ENCODE measurements around the gene HS6ST2. TPM values are rescaled to one million over a fixed set of nuclear protein-coding genes. Genes with fewer than 3 reads are reported as not detected.

Gene HS6ST2
- total RNA-seq, 1 experiment from 2014 or later, result 24.6 TPM

GRCh38 chrX:132954323-132954722, 4.1 kb downstream of the HS6ST2 start:
- Histone ChIP-seq H3K27ac (ENCODE audit: low read depth, low read length) (no peak overlapping the region), H3K9ac (ENCODE audit: low read length) (no peak overlapping the region), H2AFZ (ENCODE audit: low read depth, low read length, poor library complexity, severe bottlenecking) (no peak overlapping the region), H3K27me3 (ENCODE audit: insufficient read depth, low read length) (no peaks in the 10 kb centered on the region), H3K36me3 (ENCODE audit: control insufficient read depth in 1 of 2, insufficient read depth in 2 of 2, low read length in 2 of 2) (no peaks in the 10 kb centered on the region; a peak in 1 of 4 replicates), H3K4me2 (ENCODE audit: low read length) (no peak overlapping the region), H4K20me1 (ENCODE audit: insufficient read depth) (no peaks in the 10 kb centered on the region), H3K9me2 (ENCODE audit: insufficient read depth) (no peaks in the 10 kb centered on the region), H3K4me3 (replicated peaks in 1 of 2; ENCODE audit: low read depth in 1 of 2, low read length in 2 of 2) (no peak overlapping the region), H3K9me3 (ENCODE audit: control insufficient read depth in 1 of 2, insufficient read depth in 1 of 2, low read depth in 1 of 2, low read length in 2 of 2) (no peaks in the 10 kb centered on the region), H3K79me2 (ENCODE audit: insufficient read depth, low read length) (peaks cover 46% of the 10 kb centered on the region), H3K4me1 (ENCODE audit: control insufficient read depth in 1 of 2, insufficient read depth in 2 of 2, low read length in 2 of 2) (peaks cover 8 to 9% of the 10 kb centered on the region in 2 experiments; a peak in 3 of 4 replicates)
- BruUV-seq (replicated peaks), result no TSS peak
- ChIA-PET CTCF (no interaction called here), RAD21 (ENCODE audit: low non-redundant PET in 1 of 2, low total read pairs in 2 of 2, uncharacterized antibody in 2 of 2, unreplicated experiment in 2 of 2) (no interaction called here), POLR2A (no interaction called here)
- intact Hi-C loops (cut with micrococcal nuclease), result no loop called here
- TF ChIP-seq EGR1 (IDR thresholded peaks at IDR 0.05; ENCODE audit: low read depth) (no peak), CEBPB (IDR thresholded peaks at IDR 0.05; ENCODE audit: low read depth) (no peak), JUND (IDR thresholded peaks at IDR 0.05) (no peak), EZH2phosphoT487 (IDR thresholded peaks at IDR 0.05; ENCODE audit: borderline replicate concordance) (no peak), CBX3 (IDR thresholded peaks at IDR 0.05; ENCODE audit: low read depth) (no peak)
- DNase-seq (ENCODE audit: low read depth, low spot score) (no peak), ATAC-seq (no peak)

- Histone ChIP-seq H3K4me3 (replicated peaks in 1 of 2; ENCODE audit: low read depth in 1 of 2, low read length in 2 of 2) (no peak overlapping the region), H3K27ac (ENCODE audit: low read depth, low read length) (no peak overlapping the region), H3K9me2 (ENCODE audit: insufficient read depth) (no peaks in the 10 kb centered on the region), H3K9ac (ENCODE audit: low read length) (no peak overlapping the region), H3K4me1 (ENCODE audit: control insufficient read depth in 1 of 2, insufficient read depth in 2 of 2, low read length in 2 of 2) (0 out of 4 replicates have a peak, but pooled peaks cover 0 to 3% of the 10 kb centered on the region in 2 experiments), H3K36me3 (ENCODE audit: control insufficient read depth in 1 of 2, insufficient read depth in 2 of 2, low read length in 2 of 2) (no peaks in the 10 kb centered on the region; a peak in 1 of 4 replicates), H2AFZ (ENCODE audit: low read depth, low read length, poor library complexity, severe bottlenecking) (no peak overlapping the region), H4K20me1 (ENCODE audit: insufficient read depth) (no peaks in the 10 kb centered on the region), H3K27me3 (ENCODE audit: insufficient read depth, low read length) (no peaks in the 10 kb centered on the region), H3K4me2 (ENCODE audit: low read length) (no peak overlapping the region), H3K9me3 (ENCODE audit: control insufficient read depth in 1 of 2, insufficient read depth in 1 of 2, low read depth in 1 of 2, low read length in 2 of 2) (no peaks in the 10 kb centered on the region), H3K79me2 (ENCODE audit: insufficient read depth, low read length) (peaks cover 45% of the 10 kb centered on the region)
- ChIA-PET RAD21 (ENCODE audit: low non-redundant PET in 1 of 2, low total read pairs in 2 of 2, uncharacterized antibody in 2 of 2, unreplicated experiment in 2 of 2) (interaction anchor here in 1 of 2 experiments (0.7 kb wide), 1 partner anchor 262 kb away, joined by 3 read pairs; no protein-coding TSS in a partner anchor), CTCF (no interaction called here), POLR2A (no interaction called here)
- DNase-seq (ENCODE audit: low read depth, low spot score), result no peak
- intact Hi-C loops (cut with micrococcal nuclease), result no loop called here
- no TSS peak for BruUV-seq (replicated peaks)
- ATAC-seq, result no peak
- no peak for TF ChIP-seq REST (IDR thresholded peaks at IDR 0.05; ENCODE audit: low read depth)
These were observed 5.1 kb downstream of the HS6ST2 start for GRCh38 chrX:132953354-132953753.

Data from HCT116 (cell line).